ENCODE data around the gene PROSER2.
"Not testable (repeated sequence)": the region's sequence is repeated elsewhere in the genome, so short reads cannot be mapped to it uniquely, and the experiment has no call there.

PROSER2 gene

GRCh38 chr10:11885437-11886137, 62.4 kb downstream of the PROSER2 start:
- DNase-seq (ENCODE audit: low read depth in 2 of 2): no peak

- no peak for DNase-seq (ENCODE audit: low read depth in 2 of 2)
Observed at GRCh38 chr10:11886138-11886474, 63.0 kb downstream of the PROSER2 start.

GRCh38 chr10:11886851-11887250, 63.7 kb downstream of the PROSER2 start:
- no peak for DNase-seq (ENCODE audit: low read depth in 2 of 2)

DNA sequence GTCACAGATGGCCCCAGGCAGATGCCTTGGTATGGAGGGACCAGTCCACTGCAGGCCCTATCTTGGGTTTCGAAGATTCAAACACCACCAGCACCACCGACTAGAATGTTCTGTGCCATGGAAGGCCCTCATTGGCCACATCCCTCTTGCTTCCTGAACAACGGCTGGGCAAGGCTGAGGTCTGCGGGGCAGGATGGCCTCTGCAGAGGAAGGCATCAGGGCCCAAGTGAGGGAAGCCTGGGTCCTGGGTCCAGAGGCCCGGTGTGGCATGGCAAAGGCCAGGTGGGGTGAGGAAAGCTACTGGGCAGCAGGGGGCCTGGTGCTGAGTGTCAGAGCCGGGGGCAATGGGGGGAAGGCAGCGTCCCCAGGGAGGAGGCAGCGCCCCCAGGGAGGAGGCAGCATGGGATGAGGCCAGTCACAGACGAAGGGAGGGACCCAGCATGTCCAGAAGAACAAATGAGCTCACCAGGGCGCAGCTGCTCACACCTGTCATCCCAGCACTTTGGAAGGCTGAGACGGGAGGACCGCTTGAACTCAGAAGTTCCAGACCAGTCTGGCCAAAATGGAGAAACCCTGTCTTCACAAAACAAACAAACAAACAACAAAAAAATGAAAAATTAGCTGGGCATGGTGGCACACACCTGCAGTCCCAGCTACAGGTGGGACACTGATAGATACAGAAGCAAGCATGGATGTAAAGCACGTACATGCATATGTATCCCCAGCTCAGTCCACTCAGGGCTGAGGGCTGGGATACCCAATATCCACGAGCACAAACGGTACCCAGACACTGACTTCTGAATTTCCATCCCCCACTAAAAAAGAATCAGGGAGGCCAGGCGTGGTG, 64.4 kb downstream of the PROSER2 start:
- no peak for DNase-seq (ENCODE audit: low read depth in 2 of 2)

DNA sequence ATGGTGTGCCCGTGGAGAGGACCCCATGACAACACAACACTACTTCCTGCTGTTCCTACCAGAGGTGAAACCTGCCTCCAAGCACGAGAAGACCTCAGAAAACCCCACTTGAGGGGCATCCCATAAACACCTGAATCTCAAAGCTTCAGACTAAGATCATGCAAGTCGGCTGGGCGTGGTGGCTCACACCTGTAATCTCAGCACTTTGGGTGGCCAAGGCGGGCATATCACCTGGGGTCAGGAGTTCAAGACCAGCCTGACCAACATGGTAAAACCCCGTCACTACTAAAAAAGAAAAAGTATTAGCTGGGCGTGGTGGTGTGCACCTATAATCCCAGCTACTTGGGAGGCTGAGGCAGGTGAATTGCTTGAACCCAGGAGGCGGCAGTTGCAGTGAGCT, 66.1 kb downstream of the PROSER2 start:
- DNase-seq (ENCODE audit: low read depth in 2 of 2): not testable (repeated sequence)

GRCh38 chr10:11891776-11892486, 68.8 kb downstream of the PROSER2 start:
- DNase-seq (ENCODE audit: low read depth in 2 of 2): no peak

- no peak for DNase-seq (ENCODE audit: low read depth in 2 of 2)
Observed at GRCh38 chr10:11893749-11894278, 70.7 kb downstream of the PROSER2 start.

- DNase-seq (ENCODE audit: low read depth in 2 of 2): no peak
Observed at GRCh38 chr10:11894381-11895107, 71.4 kb downstream of the PROSER2 start.

- no peak for DNase-seq (ENCODE audit: low read depth in 2 of 2)
Observed at GRCh38 chr10:11895108-11895466, 71.9 kb downstream of the PROSER2 start.

GRCh38 chr10:11895598-11895997, 72.4 kb downstream of the PROSER2 start:
- no peak for DNase-seq (ENCODE audit: low read depth in 2 of 2)

- DNase-seq (ENCODE audit: low read depth in 2 of 2): no peak
Observed at GRCh38 chr10:11896549-11897200, 73.5 kb downstream of the PROSER2 start.

DNA sequence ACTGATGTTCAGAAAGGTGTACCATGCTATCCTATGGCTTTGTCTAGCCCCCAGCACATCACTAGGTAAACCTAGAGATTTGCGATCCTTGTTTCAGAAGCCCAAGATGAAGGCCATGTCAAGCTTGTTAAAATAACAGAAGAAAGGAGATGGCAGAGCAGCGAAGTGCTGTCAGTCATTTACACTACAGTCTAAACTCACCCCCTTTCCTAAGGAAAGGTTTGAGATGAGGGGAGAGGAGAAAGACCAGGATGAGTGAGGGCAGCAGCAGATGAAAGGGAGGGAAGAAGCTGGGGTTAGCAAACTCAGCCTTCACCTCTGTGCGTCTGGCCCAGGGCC, 74.8 kb downstream of the PROSER2 start:
- no peak for DNase-seq (ENCODE audit: low read depth in 2 of 2)

GRCh38 chr10:11898372-11899066, 75.4 kb downstream of the PROSER2 start:
- DNase-seq (ENCODE audit: low read depth in 2 of 2): no peak

DNA sequence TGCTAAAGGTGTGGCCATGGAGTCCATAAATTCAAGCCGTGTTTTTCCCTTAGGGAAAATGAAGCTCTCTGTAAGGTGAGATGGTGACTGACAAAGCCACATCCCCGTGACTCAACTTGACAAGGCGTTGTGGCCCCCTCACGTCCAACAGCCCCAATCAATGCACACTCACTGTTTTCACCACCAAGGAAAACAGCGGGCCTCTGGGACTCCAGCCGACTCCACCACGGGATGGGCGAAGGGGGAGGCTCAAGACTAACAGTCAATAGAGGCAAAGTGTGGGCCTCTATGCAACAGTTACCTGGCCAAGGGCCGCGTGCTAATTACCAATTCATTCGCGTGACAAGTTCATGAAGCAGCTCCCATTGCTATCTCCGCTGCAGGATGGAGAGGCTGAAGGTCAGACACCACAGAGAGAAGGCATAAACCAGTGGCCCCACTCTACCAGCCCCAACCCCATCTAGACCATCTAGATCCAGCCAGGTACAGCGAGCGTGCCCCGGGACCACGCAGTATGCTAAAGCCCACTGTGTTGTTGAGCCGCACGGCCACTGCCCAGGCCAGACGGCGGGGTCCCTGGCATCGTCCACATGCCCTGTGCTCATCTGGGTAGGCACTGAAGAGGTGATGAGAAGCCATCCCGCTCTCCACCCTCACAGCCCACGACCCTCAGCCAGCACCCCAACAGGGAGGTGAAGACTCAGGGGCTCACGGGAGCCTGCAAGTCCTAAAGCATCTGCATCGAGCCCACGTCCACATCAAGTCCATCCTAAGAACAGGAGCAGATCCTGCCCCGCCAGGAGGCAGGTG, 76.1 kb downstream of the PROSER2 start:
- DNase-seq (ENCODE audit: low read depth in 2 of 2): no peak

GRCh38 chr10:11901036-11901301, 77.8 kb downstream of the PROSER2 start:
- DNase-seq (ENCODE audit: low read depth in 2 of 2): no peak

DNA sequence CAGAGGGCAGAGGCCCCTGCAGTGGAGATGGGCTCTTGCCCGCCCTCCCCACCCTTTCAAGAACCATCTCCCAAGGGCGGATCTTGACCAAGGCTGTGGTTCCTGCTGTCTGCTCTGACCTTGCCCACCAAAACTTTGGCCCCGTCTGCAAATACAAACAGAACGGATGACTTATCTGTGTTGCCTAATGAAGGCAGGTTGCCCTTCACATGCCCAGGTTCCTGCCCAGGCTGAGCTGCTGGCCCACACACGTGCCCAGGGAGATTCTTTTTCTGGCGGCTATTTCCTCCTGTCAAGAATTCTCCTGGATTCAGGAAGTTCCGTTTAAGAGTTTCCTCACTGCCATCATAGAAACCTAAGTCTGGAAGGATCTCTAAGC, 78.3 kb downstream of the PROSER2 start:
- DNase-seq (ENCODE audit: low read depth in 2 of 2): no peak

- no peak for DNase-seq (ENCODE audit: low read depth in 2 of 2)
Observed at GRCh38 chr10:11901833-11902475, 78.8 kb downstream of the PROSER2 start.

DNA sequence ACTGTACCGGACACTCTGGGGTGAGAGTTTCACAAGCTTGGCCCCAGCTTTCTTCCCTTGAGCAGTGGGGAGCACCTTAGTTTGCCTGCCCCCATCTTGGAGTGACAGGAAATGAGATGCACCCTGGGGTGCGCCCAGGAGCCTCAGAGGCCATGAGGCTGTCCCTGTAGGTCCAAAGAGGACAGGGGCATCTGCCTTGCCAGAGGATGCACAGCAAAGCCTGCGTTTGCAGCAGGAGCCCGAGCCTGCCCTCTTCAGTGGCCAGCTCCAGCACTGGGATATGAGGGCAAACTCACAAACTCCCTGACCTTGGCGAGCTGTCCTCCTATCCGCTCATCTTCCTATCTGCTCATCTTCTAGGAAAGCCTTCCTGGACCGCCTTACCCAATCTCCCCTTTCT, 79.5 kb downstream of the PROSER2 start:
- no peak for DNase-seq (ENCODE audit: low read depth in 2 of 2)

DNA sequence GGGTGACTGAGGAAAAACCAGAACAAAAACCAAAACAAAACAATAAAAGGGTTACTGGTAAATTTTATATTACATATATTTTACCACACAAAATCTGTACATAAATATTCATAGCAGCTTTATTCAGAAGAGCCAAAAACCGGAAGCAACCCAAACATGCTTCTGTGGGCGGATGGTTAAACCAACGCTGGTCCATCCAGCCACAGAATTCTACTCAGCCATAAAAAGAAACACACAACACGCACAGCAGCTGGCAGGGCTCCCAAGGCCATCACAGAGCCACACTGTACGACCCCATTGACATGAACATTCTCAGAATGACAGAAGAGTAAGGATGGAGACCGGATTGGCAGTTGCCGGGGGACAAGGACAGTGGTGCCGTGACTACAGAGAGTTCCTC, 83.6 kb downstream of the PROSER2 start:
- no peak for DNase-seq (ENCODE audit: low read depth in 2 of 2)

DNA sequence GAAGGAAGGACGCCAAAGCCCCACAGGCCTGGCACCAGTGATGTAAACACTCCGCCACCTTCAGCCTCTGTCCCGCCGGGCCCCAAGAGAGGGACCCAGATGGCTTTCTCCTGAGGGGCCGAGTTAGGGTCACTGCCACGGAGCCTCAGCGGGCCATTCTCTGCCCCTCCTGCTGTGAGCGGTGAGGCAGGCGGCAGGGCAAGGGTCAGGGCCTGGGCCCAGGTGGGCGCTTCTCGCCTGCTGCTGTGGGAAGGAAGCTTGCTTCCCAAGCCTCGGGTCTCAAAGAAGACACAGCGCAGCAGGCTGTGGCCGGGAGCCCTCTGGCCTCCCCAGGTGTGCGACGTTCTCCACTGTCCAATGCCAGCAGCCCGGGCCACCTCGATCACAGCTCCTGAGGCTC, 84.8 kb downstream of the PROSER2 start:
- DNase-seq (ENCODE audit: low read depth in 2 of 2): no peak
